GM18867 (cell line): Measurements from ENCODE around the gene WDR27.
"Not testable (repeated sequence)": the region's sequence is repeated elsewhere in the genome, so short reads cannot be mapped to it uniquely, and the experiment has no call there.

Experiments
- ATAC-seq: cut with Tn5 transposase; IDR thresholded peaks from one replicate; pipeline ENCODE4 v1.9.1; 2021; ENCODE audit warnings: mild to moderate bottlenecking, moderate library complexity; ENCODE audit not compliant: unreplicated experiment

Gene WDR27

GRCh38 chr6:169533301-169534038, 168.4 kb downstream of the WDR27 start:
- no peak for ATAC-seq

DNA sequence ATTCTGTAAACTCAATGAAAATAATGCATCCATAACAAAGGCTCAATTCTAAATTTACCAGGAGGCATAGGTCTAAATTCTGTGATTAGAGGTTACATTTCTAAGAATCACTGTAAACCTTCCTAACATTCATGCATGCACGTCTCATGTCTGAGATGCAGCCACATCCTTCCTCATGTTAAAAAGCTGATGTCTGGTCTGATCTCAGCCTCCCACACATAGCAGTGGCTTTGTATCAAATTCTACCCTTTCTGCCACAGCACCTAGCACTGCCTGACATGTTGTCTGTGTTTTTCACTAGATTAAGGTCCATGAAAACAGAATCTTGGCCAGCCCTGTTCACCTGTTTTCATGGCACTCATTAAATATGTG, 171.1 kb downstream of the WDR27 start:
- no peak for ATAC-seq

GRCh38 chr6:169529931-169530751, 171.7 kb downstream of the WDR27 start:
- ATAC-seq = no peak

DNA sequence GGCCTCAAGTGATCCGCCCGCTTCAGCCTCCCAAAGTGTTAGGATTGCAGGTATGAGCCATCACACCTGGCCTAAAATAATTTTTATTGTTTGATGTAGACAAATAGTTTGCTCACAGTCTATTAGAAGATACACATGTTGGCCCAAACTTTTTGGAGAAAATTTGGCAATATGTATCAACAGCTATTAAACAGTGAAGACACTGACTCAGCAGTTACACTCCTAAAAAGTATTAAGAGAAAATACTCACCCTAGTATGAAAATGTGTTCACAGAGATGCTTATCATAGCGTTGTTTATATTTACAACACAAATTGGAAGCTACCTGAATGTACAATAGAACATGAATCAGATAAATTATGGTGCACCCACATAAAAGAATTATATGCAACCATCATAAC, 173.1 kb downstream of the WDR27 start:
- ATAC-seq = no peak

DNA sequence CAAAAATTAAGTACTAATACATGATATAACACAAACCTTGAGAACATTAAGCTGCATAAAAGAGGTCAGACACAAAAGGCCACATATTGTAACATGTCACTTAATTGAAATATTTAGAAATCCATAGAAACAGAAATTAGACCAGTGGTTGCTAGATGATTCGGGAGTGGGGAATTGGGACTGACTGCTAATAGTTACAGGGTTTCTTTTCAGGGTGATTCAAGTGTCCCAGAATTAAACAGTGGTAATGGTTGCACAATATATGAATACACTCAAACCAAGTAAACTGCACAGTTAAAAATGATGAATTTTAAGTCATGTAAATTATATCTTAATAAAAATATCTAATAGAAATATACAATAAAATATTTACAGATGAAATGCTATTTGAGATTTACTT, 174.5 kb downstream of the WDR27 start:
- no peak for ATAC-seq

GRCh38 chr6:169521825-169522224, 180.0 kb downstream of the WDR27 start:
- no peak for ATAC-seq

DNA sequence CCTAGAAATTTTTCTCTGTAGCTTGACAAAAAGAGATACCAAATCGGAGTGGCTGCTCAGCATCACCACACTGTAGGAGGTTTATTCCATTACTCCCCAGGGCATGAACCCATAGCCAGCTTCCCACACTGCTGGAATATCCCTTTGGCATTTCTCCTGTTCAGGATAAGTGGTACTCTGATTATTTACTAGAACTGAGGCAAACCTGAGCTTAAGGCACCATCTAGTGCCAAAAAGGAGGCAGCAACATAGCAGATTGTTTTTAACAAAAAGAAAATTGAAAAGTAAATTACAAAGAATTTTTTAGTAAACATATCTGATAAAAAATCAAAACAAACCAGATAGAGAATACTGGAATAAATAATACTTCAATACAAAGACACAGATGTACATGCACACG, 181.7 kb downstream of the WDR27 start:
- no peak for ATAC-seq

DNA sequence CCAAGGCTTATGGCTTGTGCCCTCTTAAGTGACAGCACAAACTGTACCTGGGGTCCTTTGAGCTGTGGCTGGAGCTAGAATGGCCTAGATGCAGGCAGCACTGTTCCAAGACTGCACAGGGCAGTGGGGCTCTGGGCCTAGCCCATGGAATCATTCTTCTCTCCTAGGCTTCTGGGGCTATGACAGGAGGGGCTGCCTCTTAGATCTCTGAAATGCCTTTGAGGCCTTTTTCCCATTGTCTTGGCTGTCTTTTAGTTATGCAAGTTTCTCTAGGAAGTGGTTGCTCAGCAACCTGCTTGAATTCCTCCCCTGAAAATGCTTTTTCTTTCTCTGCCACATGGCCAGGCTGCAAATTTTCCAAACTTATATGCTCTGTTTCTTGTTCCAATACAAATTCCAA, 183.4 kb downstream of the WDR27 start:
- ATAC-seq = no peak

GRCh38 chr6:169513478-169514193, 188.2 kb downstream of the WDR27 start:
- no peak for ATAC-seq

GRCh38 chr6:169511785-169512184, 190.0 kb downstream of the WDR27 start:
- ATAC-seq = not testable (repeated sequence)

DNA sequence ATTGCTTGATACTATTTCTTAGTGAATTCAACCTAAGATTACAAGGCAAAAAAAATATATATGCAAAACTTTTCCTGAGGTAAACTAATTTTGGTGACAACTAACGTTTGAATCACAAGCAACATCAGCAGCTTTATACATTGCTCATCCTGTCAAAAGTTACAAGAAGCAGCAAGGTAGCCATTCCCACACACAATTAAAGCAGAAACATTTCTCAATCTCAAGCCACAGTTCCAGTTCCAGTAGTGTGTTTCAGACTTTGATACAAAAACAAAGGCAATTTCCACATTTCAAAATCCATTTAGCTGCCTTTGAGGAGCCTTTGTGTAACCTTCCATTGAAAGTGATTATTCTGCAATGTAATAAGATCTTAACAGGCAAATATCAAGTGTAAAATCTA, 191.0 kb downstream of the WDR27 start:
- no peak for ATAC-seq

GRCh38 chr6:169508452-169508851, 193.4 kb downstream of the WDR27 start:
- ATAC-seq = no peak

GRCh38 chr6:169503422-169504152, 198.2 kb downstream of the WDR27 start:
- no peak for ATAC-seq

- ATAC-seq = no peak
These were observed 199.4 kb downstream of the WDR27 start for GRCh38 chr6:169502445-169502844.

DNA sequence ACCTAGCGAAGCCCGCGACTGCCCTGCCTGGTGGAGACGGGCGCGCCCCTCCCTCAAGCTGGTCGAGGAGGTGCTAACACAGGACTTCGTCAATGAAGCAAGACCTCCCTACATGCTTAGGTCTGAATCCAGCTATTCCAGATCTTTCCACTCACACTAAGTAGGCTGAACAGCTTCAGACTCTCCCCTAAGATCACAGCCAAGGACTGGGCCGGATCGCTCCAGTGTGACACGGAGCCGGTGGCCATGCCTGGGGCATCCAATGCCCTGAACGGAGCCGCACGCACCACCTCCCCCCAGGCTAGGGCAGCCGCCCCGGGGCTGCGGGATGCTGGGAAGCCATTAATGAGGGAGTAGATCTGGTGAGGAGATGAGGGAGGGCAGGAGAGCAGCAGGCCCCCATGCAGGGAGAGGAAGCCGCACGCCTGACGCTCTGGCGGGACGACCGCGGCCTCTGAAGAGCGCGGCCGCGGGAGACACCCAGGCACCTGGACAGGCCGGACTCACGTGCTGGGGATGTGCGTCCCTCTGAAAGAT, 200.0 kb downstream of the WDR27 start:
- ATAC-seq = no peak

DNA sequence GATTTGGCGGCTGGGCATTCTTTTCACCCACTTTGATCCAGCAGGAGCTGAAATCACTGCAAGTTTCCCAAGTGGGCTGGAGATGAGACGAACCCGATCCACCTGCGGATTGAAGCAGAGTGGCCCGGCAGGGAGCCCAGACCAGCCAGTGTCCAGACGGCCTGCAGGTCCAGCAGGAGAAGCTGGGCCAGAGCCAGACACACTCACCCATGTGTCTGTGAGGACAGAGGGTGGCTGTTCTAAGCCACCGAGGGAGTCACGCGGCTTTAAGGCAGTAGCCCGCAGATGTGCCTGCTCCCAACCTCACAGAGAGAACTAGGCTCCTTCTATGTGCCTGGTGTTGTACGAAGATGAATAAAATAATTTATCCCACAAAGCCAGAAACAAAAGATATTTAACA, 200.7 kb downstream of the WDR27 start:
- ATAC-seq = no peak

- no peak for ATAC-seq
These were observed 201.1 kb downstream of the WDR27 start for GRCh38 chr6:169500688-169501087.

DNA sequence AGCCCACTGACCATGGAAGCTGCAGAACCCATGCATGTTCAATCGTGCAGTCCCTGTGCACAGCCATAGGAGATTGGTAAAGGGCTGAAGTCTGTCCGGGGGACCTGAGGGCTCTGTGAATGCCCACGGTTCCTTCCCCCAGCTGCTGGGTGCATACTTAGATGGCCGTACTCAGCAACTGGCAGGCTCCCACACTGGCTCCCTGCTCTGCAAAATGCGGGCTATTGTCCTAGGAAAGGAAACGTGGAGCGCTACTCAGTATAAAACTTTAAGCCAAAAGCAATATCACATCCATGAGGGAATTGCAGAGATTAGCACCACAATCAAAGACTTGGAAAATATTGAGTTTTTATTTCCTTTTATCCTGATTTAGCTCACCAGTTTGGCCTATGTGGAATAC, 202.0 kb downstream of the WDR27 start:
- ATAC-seq = no peak

DNA sequence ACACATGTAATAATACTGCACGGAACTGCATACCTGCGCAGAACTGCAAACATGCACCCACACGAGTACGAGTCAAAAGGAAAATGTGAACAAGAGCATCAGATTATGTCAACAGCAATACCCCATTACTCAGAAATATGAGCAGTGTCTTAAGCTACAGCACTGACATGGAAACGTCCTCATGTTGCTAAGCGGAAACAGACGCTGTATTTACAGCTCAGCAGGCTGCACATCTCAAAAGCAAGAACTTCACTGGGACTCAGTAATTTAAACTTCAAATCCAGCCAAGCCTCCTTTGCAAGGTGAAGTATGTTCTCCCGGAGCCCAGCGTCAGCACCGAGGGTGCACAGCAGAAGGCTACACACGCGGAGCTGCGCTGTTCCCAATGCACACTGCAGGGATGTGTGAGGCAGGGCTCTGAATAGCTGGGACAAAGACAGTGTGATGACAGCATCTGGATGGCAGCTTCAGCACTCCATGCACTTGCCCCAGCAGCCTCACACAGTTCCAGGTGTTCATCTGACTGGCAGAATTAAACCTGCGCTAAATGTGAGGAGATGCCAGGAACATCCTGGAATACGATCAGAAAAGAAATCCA, 202.8 kb downstream of the WDR27 start:
- ATAC-seq = no peak

DNA sequence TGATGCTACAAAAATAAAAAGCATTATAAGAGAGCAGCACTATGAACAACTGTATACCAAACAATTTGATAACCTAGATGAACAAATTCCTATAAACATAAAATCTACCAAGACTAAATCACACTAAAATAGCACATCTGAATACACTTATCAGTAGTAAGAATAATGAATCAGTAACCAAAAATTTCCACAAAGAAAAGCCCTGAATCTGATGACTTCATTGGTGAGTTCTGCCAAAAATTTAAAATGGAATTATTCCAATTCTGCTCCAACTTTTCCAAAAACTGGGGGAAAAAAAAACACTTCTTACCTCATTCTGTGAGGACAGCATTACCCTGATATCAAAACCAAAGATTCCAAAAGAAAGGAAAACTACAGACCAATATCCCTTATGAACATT, 206.2 kb downstream of the WDR27 start:
- ATAC-seq = no peak
